ENCODE measurements around the gene SLC25A46. TPM values are rescaled to one million over a fixed set of nuclear protein-coding genes. Genes with fewer than 3 reads are reported as not detected.
A peak's percentile ranks its signal among the peaks of the same experiment; 100 is the strongest.
"Not testable (repeated sequence)": the region's sequence is repeated elsewhere in the genome, so short reads cannot be mapped to it uniquely, and the experiment has no call there.

SLC25A46 gene
- total RNA-seq, 3 donors from 2014 or later (not counting 1 experiment from before 2014, with no cell fraction given) = 25.5 to 35.4 (median 34.5) TPM

DNA sequence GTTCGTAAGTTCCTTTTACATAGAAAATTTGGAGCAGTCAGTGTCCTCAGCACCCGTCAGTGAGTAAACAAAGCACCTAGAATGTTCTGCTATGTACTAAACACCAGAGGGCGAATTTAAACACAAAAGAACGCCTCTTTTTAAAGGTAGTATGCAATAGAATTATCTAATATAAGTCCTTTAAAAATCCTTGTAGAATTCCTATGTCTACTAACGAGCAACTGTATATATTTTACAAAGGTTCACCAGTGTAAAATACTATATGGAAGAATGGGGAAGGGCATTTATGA, 11.8 kb upstream of the SLC25A46 start:
- H3K9me3 ChIP-seq (ENCODE audit: control insufficient read depth, insufficient read depth, low read length) = no peaks in the 10 kb centered on the region
- H3K9me3 Mint-ChIP-seq = no peaks in the 10 kb centered on the region
- intact Hi-C loops (cut with micrococcal nuclease) = no loop called here
- H3K4me1 Mint-ChIP-seq = peaks cover 5 to 6% of the 10 kb centered on the region in 2 donors
- TF ChIP-seq, protein P1, sequence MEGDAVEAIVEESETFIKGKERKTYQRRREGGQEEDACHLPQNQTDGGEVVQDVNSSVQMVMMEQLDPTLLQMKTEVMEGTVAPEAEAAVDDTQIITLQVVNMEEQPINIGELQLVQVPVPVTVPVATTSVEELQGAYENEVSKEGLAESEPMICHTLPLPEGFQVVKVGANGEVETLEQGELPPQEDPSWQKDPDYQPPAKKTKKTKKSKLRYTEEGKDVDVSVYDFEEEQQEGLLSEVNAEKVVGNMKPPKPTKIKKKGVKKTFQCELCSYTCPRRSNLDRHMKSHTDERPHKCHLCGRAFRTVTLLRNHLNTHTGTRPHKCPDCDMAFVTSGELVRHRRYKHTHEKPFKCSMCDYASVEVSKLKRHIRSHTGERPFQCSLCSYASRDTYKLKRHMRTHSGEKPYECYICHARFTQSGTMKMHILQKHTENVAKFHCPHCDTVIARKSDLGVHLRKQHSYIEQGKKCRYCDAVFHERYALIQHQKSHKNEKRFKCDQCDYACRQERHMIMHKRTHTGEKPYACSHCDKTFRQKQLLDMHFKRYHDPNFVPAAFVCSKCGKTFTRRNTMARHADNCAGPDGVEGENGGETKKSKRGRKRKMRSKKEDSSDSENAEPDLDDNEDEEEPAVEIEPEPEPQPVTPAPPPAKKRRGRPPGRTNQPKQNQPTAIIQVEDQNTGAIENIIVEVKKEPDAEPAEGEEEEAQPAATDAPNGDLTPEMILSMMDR (IDR thresholded peaks at IDR 0.05) = peak; percentile 17
- H3K4me3 ChIP-seq (ENCODE audit: low read length) = peak overlapping the region; percentile 22
- peak overlapping the region; percentile 57 to 69 for H3K27ac Mint-ChIP-seq
- H3K36me3 ChIP-seq (ENCODE audit: control insufficient read depth, insufficient read depth, low read length) = no peaks in the 10 kb centered on the region
- H3K4me1 ChIP-seq (ENCODE audit: control insufficient read depth, insufficient read depth, low read length) = peaks cover 4% of the 10 kb centered on the region
- ATAC-seq (peak; percentile 41 to 68 (median 62)), DNase-seq (peak in 1 of 2 donors; percentile 43)
- no peaks in the 10 kb centered on the region for H3K27me3 ChIP-seq (ENCODE audit: control insufficient read depth, insufficient read depth, low read length)
- H3K27ac ChIP-seq (ENCODE audit: low read length) = no peak overlapping the region
- peaks cover 7 to 34% of the 10 kb centered on the region in 2 donors for H3K27me3 Mint-ChIP-seq (ENCODE audit: low read depth in 2 of 2)
- peak overlapping the region; percentile 94 for H3K4me3 Mint-ChIP-seq
- 13% methylated on average over 2 of the region's 5 CpGs for WGBS (ENCODE audit: insufficient coverage)
- H3K36me3 Mint-ChIP-seq = no peaks in the 10 kb centered on the region

DNA sequence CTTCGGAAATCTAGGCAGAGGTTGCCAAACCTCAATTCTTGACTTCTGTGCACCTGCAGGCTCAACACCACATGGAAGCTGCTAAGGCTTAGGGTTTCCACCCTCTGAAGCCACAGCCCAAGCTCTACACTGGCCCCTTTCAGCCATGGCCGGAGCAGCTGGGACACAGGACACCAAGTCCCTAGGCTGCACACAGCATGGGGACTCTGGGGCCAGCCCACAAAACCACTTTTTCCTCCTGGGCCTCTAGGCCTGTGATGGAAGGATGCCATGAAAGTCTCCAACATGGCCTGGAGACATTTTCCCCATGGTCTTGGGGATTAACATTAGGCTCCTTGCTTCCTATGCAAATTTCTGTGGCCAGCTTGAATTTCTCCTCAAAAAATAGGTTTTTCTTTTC, 7.3 kb upstream of the SLC25A46 start:
- H3K36me3 Mint-ChIP-seq; H3K36me3 ChIP-seq (ENCODE audit: control insufficient read depth, insufficient read depth, low read length); H3K4me1 ChIP-seq (ENCODE audit: control insufficient read depth, insufficient read depth, low read length); H3K27me3 ChIP-seq (ENCODE audit: control insufficient read depth, insufficient read depth, low read length); H3K4me3 Mint-ChIP-seq; H3K27ac ChIP-seq (ENCODE audit: low read length); H3K4me1 Mint-ChIP-seq; intact Hi-C loops (cut with micrococcal nuclease); DNase-seq; H3K9me3 ChIP-seq (ENCODE audit: control insufficient read depth, insufficient read depth, low read length); H3K27ac Mint-ChIP-seq; H3K4me3 ChIP-seq (ENCODE audit: low read length); ATAC-seq; H3K9me3 Mint-ChIP-seq: not testable (repeated sequence)
- H3K27me3 Mint-ChIP-seq (ENCODE audit: low read depth in 2 of 2) = peaks cover 21 to 53% of the 10 kb centered on the region in 2 donors
- WGBS (ENCODE audit: insufficient coverage) = 95% methylated on average over 2 of the region's 2 CpGs

DNA sequence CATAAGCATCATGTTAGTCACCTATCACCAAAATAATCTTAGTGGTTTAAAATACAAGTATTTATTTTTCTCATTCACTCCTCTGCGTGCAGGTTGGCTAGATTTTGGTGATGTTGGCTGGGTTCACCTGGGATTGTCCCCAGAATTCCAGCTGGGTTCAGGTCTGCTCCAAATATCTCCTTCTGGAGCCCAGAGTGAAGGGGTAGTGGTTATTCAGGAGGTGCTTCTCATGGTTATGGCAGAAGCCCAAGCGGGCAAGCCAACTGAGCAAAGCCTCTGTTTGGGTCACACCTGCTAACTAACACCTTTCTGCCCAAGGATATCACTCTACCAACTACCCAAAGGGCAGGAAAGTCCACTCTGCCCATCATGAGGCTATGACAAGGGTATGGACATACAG, 4.7 kb upstream of the SLC25A46 start:
- Mint-ChIP-seq H3K27ac (no peak overlapping the region), H3K4me1 (peaks cover 13% of the 10 kb centered on the region in 2 donors), H3K36me3 (no peaks in the 10 kb centered on the region), H3K9me3 (no peaks in the 10 kb centered on the region), H3K27me3 (ENCODE audit: low read depth in 2 of 2) (peaks cover 23 to 58% of the 10 kb centered on the region in 2 donors), H3K4me3 (no peak overlapping the region)
- Histone ChIP-seq H3K27me3 (ENCODE audit: control insufficient read depth, insufficient read depth, low read length) (peaks cover 3% of the 10 kb centered on the region), H3K36me3 (ENCODE audit: control insufficient read depth, insufficient read depth, low read length) (no peaks in the 10 kb centered on the region), H3K4me1 (ENCODE audit: control insufficient read depth, insufficient read depth, low read length) (peaks cover 7% of the 10 kb centered on the region), H3K27ac (ENCODE audit: low read length) (no peak overlapping the region), H3K9me3 (ENCODE audit: control insufficient read depth, insufficient read depth, low read length) (no peaks in the 10 kb centered on the region), H3K4me3 (ENCODE audit: low read length) (no peak overlapping the region)
- WGBS (ENCODE audit: insufficient coverage) = 100% methylated on average over 1 of the region's 2 CpGs
- TF ChIP-seq, protein P1 (IDR thresholded peaks at IDR 0.05) = no peak
- intact Hi-C loops (cut with micrococcal nuclease) = no loop called here
- DNase-seq (no peak), ATAC-seq (no peak)

DNA sequence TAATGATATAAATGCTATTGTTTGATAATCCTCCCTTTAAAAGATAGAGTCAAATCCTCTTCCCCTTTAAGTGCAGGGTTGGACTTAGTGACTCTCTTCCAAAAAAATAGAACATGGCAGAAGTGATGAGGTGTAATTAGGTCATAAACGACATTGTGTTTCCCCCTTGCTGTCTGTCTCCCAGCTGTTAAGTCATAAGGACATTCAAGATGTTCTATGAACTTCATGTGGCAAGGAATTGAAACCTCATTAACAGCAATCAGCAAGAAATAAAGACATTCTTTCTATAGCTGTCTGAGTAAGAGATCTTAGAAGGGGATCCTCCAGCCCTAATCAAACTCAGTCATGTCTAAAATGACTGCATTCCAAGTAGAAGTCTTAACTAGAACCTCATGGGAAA, 3.3 kb upstream of the SLC25A46 start:
- Histone ChIP-seq H3K4me3 (ENCODE audit: low read length) (no peak overlapping the region), H3K4me1 (ENCODE audit: control insufficient read depth, insufficient read depth, low read length) (peaks cover 10% of the 10 kb centered on the region), H3K27ac (ENCODE audit: low read length) (no peak overlapping the region), H3K9me3 (ENCODE audit: control insufficient read depth, insufficient read depth, low read length) (no peaks in the 10 kb centered on the region), H3K36me3 (ENCODE audit: control insufficient read depth, insufficient read depth, low read length) (no peaks in the 10 kb centered on the region), H3K27me3 (ENCODE audit: control insufficient read depth, insufficient read depth, low read length) (peaks cover 3% of the 10 kb centered on the region)
- no peaks in the 10 kb centered on the region for H3K9me3 Mint-ChIP-seq
- no peak for ATAC-seq
- TF ChIP-seq, protein P1 (IDR thresholded peaks at IDR 0.05) = no peak
- peaks cover 20 to 44% of the 10 kb centered on the region in 2 donors for H3K27me3 Mint-ChIP-seq (ENCODE audit: low read depth in 2 of 2)
- H3K27ac Mint-ChIP-seq = no peak overlapping the region
- peaks cover 25 to 28% of the 10 kb centered on the region in 2 donors for H3K4me1 Mint-ChIP-seq
- intact Hi-C loops (cut with micrococcal nuclease) = no loop called here
- no peaks in the 10 kb centered on the region for H3K36me3 Mint-ChIP-seq
- no peak for DNase-seq
- 100% methylated on average over 1 of the region's 1 CpG for WGBS (ENCODE audit: insufficient coverage)
- H3K4me3 Mint-ChIP-seq = no peak overlapping the region

Data from natural killer cell (primary cell).